GM10847 (cell line): ENCODE data around the gene TAS2R9.

ENCODE experiments used
- POLR2A ChIP-seq: IDR thresholded peaks from 2 replicates; pipeline ENCODE4 v1.6.1; 2011; ENCODE audit not compliant: insufficient read length; ENCODE audit errors: extremely low read depth

Gene TAS2R9

DNA sequence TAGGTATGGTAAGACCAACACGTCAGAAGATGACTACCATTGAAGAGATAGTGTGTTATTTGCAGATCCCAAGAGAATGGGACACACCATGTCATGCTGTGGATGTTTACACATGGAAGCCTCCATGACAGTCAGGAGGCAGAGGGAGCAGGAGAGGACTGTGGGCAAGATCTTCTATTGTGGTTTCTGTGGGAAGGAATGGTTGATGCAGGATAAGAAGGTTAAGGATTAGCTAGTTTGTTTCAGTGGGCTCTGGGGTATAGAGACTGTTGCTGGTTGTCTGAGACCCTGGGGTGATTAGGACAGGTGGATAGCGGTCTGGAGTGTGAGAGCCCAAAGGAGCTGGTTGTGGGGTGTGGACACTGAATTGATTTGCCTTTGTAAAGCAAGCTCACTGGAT is 30.9 kb downstream of the TAS2R9 start:
- TF ChIP-seq POLR2A, result no peak

DNA sequence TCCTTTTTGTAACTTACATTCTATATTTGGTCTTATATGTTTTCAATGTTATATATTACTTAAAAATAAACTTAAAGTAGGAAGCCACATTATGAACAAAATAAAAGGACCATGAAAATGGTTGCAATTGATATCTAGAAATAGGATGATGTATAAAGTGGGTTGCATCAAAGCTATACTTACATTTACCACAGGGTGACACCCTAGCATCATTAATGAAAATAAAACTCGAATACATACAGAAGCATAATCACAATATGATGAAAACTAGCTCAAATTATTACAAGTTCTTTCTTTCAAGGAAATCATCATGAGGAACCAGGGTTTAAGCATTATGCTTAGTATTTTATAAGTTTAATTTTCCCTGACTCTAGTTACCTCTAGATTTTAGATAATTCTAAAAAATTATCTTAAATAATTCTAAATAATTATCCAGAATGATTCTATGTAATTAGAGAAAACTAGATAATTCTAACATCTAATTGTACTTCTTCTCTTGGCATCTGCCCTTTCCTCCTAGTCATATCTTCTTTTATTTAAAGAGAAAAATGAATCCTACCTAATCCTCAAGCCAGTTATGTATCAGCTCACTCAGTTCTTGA is 38.7 kb downstream of the TAS2R9 start:
- TF ChIP-seq POLR2A, result no peak

DNA sequence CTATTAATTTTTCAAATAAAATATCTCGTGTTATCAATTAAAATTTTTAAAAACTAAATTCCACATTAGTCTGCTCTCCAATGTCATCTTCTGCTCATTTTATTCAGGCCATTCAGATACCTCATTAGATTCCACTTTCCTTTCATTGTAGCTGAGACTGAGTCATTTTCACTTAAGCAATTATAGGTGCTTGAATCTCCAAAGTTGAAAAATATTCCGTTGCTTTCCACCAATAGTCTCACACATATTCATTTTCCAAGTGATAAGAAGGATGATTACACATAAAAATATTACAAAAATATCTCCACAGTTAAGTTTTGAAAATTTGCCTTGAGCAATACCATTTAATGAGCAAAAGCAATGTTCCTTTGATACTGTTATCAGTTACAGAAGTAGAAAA is 50.3 kb downstream of the TAS2R9 start:
- no peak for TF ChIP-seq POLR2A
